A549 (cell line): Measurements from ENCODE around the gene CISH. TPM values are rescaled to one million over a fixed set of nuclear protein-coding genes. Genes with fewer than 3 reads are reported as not detected.

Experiments
- ATAC-seq, 2 experiments: fragments of 200-7000 bp in 1 of 2; fragments of >200 bp in 1 of 2; cut with Nextera tagmentation in 1 of 2; cut with Tn5 transposase in 1 of 2; 3 replicates each; pipeline versions ENCODE4 v1.8.0 to v1.9.1; 2018 to 2020; ENCODE audit warnings: mild to moderate bottlenecking in 1 of 2, moderate library complexity in 1 of 2
- CTCF ChIA-PET: fragments of 300-600 bp; sonication (Branson Sonifier 250); formaldehyde crosslinking; extraction: SDS; loops from one replicate; lab custom pipeline; 2021; ENCODE audit warnings: antibody characterized with exemption, inconsistent platforms; lab: Yijun Ruan, JAX
- POLR2A ChIA-PET: fragments of 350-600 bp; formaldehyde crosslinking; extraction: SDS; loops from one replicate; lab custom pipeline; 2021; ENCODE audit warnings: antibody characterized with exemption, inconsistent platforms; lab: Yijun Ruan, JAX
- DNase-seq, 2 experiments: peaks; one replicate each; pipeline versions ENCODE4 v3.0.0 to v3.0.0-alpha.2; 2011 to 2016; ENCODE audit warnings: low read depth in 1 of 2, low spot score in 1 of 2
- FAIRE-seq: peaks from 2 replicates; lab custom pipeline; 2011; peaks lifted over from hg19 to GRCh38; lab: Jason Lieb, UNC
- H3K27ac ChIP-seq, 2 experiments: fragments of >200 bp; sonication (Bioruptor Twin); formaldehyde crosslinking; 3 replicates each; pipeline ENCODE4 v1.5.1; 2016 to 2017
- H3K4me1 ChIP-seq: fragments of >200 bp; sonication (Bioruptor Twin); formaldehyde crosslinking; 3 replicates; pipeline ENCODE4 v1.6.1; 2016
- H3K4me2 ChIP-seq: fragments of >200 bp; sonication (Bioruptor Twin); formaldehyde crosslinking; 3 replicates; pipeline ENCODE4 v1.6.1; 2016
- H3K4me3 ChIP-seq: fragments of >200 bp; sonication (Bioruptor Twin); formaldehyde crosslinking; 3 replicates; pipeline ENCODE4 v1.5.1; 2016
- H3K9me3 ChIP-seq: fragments of >200 bp; sonication (Bioruptor Twin); formaldehyde crosslinking; 3 replicates; pipeline ENCODE4 v1.6.1; 2016
- CBX2 ChIP-seq: fragments of 200-600 bp; sonication (generic); IDR thresholded peaks from 2 replicates; pipeline ENCODE4 v1.6.1; 2016; ENCODE audit warnings: low read depth, mild to moderate bottlenecking, borderline replicate concordance
- CEBPB ChIP-seq, 2 experiments: fragments of >200 bp in 1 of 2; sonication (Bioruptor Twin) in 1 of 2; formaldehyde crosslinking in 1 of 2; IDR thresholded peaks; 2 replicates each; pipeline ENCODE4 v1.6.1; 2012 to 2016
- CHD2 ChIP-seq: fragments of 150-350 bp; IDR thresholded peaks from 2 replicates; pipeline ENCODE4 v1.6.1; 2014; ENCODE audit warnings: low read length; ENCODE audit not compliant: partially characterized antibody
- CHD4 ChIP-seq: fragments of 200-600 bp; sonication (generic); IDR thresholded peaks from 2 replicates; pipeline ENCODE4 v1.6.1; 2016; ENCODE audit warnings: antibody characterized with exemption, mild to moderate bottlenecking, borderline replicate concordance
- E2F6 ChIP-seq: IDR thresholded peaks from 2 replicates; pipeline ENCODE4 v1.6.1; 2012; ENCODE audit warnings: low read depth, borderline replicate concordance
- EHF ChIP-seq: fragments of 250-450 bp; sonication (Bioruptor Pico); IDR thresholded peaks from 2 replicates; pipeline ENCODE4 v1.5.0; 2020; ENCODE audit warnings: mild to moderate bottlenecking
- ESRRA ChIP-seq: fragments of 150-350 bp; IDR thresholded peaks from 2 replicates; pipeline ENCODE4 v1.6.1; 2014; ENCODE audit warnings: mild to moderate bottlenecking, low read length, borderline replicate concordance
- GATA3 ChIP-seq: IDR thresholded peaks from 2 replicates; pipeline ENCODE4 v1.6.1; 2012; ENCODE audit warnings: borderline replicate concordance
- HOXB5 ChIP-seq: fragments of 250-450 bp; sonication (Bioruptor Pico); IDR thresholded peaks from 2 replicates; pipeline ENCODE4 v1.5.0; 2020; ENCODE audit warnings: mild to moderate bottlenecking, moderate library complexity
- JUN ChIP-seq, 2 experiments: fragments of >200 bp; sonication (Bioruptor Twin); formaldehyde crosslinking; IDR thresholded peaks; 2 replicates in 1 of 2; 3 replicates in 1 of 2; pipeline ENCODE4 v1.6.1; 2016 to 2017
- JUNB ChIP-seq: fragments of >200 bp; sonication (Bioruptor Twin); formaldehyde crosslinking; IDR thresholded peaks from 2 replicates; pipeline ENCODE4 v1.6.1; 2016
- MAZ ChIP-seq: fragments of 150-350 bp; IDR thresholded peaks from 2 replicates; pipeline ENCODE4 v1.6.1; 2014; ENCODE audit warnings: antibody characterized with exemption, low read depth, low read length, borderline replicate concordance
- PBX3 ChIP-seq: IDR thresholded peaks from 2 replicates; pipeline ENCODE4 v1.6.1; 2012
- PHF8 ChIP-seq: fragments of 200-600 bp; sonication (generic); IDR thresholded peaks from 2 replicates; pipeline ENCODE4 v1.6.1; 2016; ENCODE audit warnings: low read depth, mild to moderate bottlenecking, antibody characterized with exemption, moderate library complexity, borderline replicate concordance
- POLR2A ChIP-seq: IDR thresholded peaks from 2 replicates; pipeline ENCODE4 v1.6.1; 2012; ENCODE audit warnings: mild to moderate bottlenecking, low read length
- RAD21 ChIP-seq, 2 experiments: fragments of >200 bp in 1 of 2; sonication (Bioruptor Twin) in 1 of 2; formaldehyde crosslinking in 1 of 2; IDR thresholded peaks in 1 of 2; conservative IDR thresholded peaks in 1 of 2; 2 replicates in 1 of 2; 3 replicates in 1 of 2; pipeline ENCODE4 v1.6.1; 2012 to 2018; ENCODE audit warnings: inconsistent platforms in 1 of 2
- RARB ChIP-seq: fragments of 250-450 bp; sonication (Bioruptor Pico); IDR thresholded peaks from 2 replicates; pipeline ENCODE4 v1.8.0; 2021; ENCODE audit warnings: mild to moderate bottlenecking, moderate library complexity
- RNF2 ChIP-seq: fragments of 200-600 bp; sonication (generic); IDR thresholded peaks from 2 replicates; pipeline ENCODE4 v1.6.1; 2016; ENCODE audit warnings: low read depth, mild to moderate bottlenecking, antibody characterized with exemption, moderate library complexity, borderline replicate concordance
- SREBF2 ChIP-seq: fragments of 450-650 bp; IDR thresholded peaks from 2 replicates; pipeline ENCODE4 v1.6.1; 2014; ENCODE audit warnings: mild to moderate bottlenecking, moderate library complexity
- WGBS: methylation state at CpG from one replicate; pipeline ENCODE4 v1.1.6; 2017; ENCODE audit errors: missing lambda C conversion rate; 5-methylcytosine and 5-hydroxymethylcytosine counted together
- polyA plus RNA-seq, 4 experiments: library from polyadenylated mRNA; depleted of rRNA in 3 of 4; stranded (reverse); fragments of >200 nt; fragmentation: RNase III in 1 of 4; extraction: RNeasy Plus Mini Kit Qiagen cat#74134 plus additional on column Dnase treatment in 1 of 4; gene quantifications; 2 replicates in 3 of 4; 3 replicates in 1 of 4; pipeline ENCODE4 v1.2.3, GENCODE V29; 2011 to 2017
- TF ChIP-seq, protein P1 (sequence below): fragments of 250-450 bp; sonication (Bioruptor Pico); IDR thresholded peaks from 2 replicates; pipeline ENCODE4 v1.5.0; 2020; ENCODE audit warnings: low read depth, mild to moderate bottlenecking, moderate library complexity
- TF ChIP-seq, protein P2 (sequence below): IDR thresholded peaks from 2 replicates; pipeline ENCODE4 v1.6.1; 2012

Gene CISH
- polyA plus RNA-seq, 2 of the 4 experiments (the other 2 are of a cell fraction), result 0.43 to 0.68 TPM

DNA sequence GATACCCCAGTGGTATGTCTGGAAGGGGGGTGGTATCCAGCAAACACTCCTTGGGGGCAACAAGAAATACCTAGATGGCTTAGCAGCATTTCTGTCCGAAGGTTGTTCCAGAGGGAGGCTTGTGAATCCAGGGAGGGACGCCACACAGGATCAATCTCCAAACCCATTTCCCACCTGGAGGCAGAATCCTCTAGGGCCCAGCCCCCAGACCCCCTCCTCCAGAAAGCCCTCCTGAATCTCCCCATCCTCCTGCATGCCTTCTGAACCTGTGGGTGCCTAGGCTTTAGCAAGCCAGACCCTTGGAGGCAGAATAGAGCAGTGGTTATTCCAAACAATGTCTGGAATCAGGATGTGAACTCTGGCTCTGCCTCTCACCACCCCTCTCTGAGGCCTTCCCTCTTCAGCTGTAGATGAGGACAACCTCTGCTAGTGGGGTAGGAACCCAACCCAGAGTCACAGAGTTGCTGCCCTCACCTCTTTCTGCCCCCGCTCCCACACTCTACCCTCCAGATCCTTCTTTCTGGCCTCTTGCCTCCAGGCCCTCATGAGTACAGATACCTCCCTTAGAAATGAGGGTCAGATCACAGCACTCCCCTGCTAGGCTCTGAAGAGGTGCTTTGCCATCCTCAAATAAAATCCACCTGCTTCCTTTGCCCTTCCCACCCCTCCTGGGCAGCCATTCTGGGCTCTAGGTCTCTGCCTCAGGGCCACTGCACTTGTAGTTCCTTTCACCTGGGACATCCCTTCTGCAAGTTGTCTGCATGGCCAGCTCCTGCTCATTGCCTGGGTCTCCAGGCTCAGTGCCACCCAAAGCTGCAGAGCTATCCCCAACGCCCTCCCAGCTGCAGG, 8.1 kb downstream of the CISH start:
- POLR2A ChIA-PET, result interaction anchor here (1.6 kb wide), 1 partner anchor 34 kb away, joined by 4 read pairs; the partner anchor contains the start of gene HEMK1
- H3K9me3 ChIP-seq, result no peaks in the 10 kb centered on the region
- no peak for ATAC-seq
- FAIRE-seq, result no peak
- TF ChIP-seq RARB, result no peak
- TF ChIP-seq CBX2, result no peak
- TF ChIP-seq, protein P1, sequence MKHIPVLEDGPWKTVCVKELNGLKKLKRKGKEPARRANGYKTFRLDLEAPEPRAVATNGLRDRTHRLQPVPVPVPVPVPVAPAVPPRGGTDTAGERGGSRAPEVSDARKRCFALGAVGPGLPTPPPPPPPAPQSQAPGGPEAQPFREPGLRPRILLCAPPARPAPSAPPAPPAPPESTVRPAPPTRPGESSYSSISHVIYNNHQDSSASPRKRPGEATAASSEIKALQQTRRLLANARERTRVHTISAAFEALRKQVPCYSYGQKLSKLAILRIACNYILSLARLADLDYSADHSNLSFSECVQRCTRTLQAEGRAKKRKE (CRISPR knock-in tag), result no peak
- no peak overlapping the region for H3K4me3 ChIP-seq
- 78% methylated on average over 4 of the region's 4 CpGs for WGBS
- H3K27ac ChIP-seq, result peak overlapping the region in 1 of 2 experiments; percentile 98; a peak in 4 of 6 replicates
- no peak for DNase-seq
- CTCF ChIA-PET, result interaction anchor here (9.1 to 18.5 kb wide), 2 partner anchors 10 to 30 kb away, joined by 107 to 375 read pairs; partner anchors contain the start of genes C3orf18, CISH and HEMK1
- no peak overlapping the region for H3K4me2 ChIP-seq
- H3K4me1 ChIP-seq, result peaks cover 48% of the 10 kb centered on the region

- Histone ChIP-seq H3K9me3 (no peaks in the 10 kb centered on the region), H3K4me2 (peak overlapping the region; percentile 91; the same call in 2 of the 3 replicates), H3K4me3 (no peak overlapping the region), H3K27ac (peak overlapping the region; percentile 97 to 98), H3K4me1 (peaks cover 48% of the 10 kb centered on the region)
- ChIA-PET POLR2A (interaction anchor here (1.6 to 1.8 kb wide), 2 partner anchors 9 to 34 kb away, joined by 4 read pairs; partner anchors contain the start of genes CISH and HEMK1), CTCF (interaction anchor here (0.6 to 18.5 kb wide), 5 partner anchors 11 to 48 kb away, joined by 3 to 375 read pairs (median 3); partner anchors contain the start of genes C3orf18, CISH and HEMK1)
- DNase-seq (no peak), FAIRE-seq (no peak), ATAC-seq (no peak)
- WGBS, result 84% methylated on average over 7 of the region's 9 CpGs
- TF ChIP-seq, protein P1 (CRISPR knock-in tag), result no peak
- TF ChIP-seq CHD2 (no peak), CHD4 (no peak), MAZ (no peak), RNF2 (no peak), JUNB (no peak), HOXB5 (CRISPR knock-in tag) (no peak)
Observed at GRCh38 chr3:50602595-50603191, 8.9 kb downstream of the CISH start.

GRCh38 chr3:50600841-50601591, 10.6 kb downstream of the CISH start:
- ChIA-PET POLR2A (interaction anchor here (0.7 to 1.8 kb wide), 4 partner anchors 11 to 32 kb away, joined by 3 to 8 read pairs (median 4); partner anchors contain the start of genes CISH and HEMK1), CTCF (interaction anchor here (1.0 to 18.5 kb wide), 6 partner anchors 10 to 58 kb away, joined by 3 to 375 read pairs (median 6); partner anchors contain the start of genes C3orf18, CISH and HEMK1)
- Histone ChIP-seq H3K4me2 (peak overlapping the region; percentile 91), H3K4me3 (peak overlapping the region; percentile 30; the same call in 2 of the 3 replicates), H3K4me1 (peaks cover 41% of the 10 kb centered on the region), H3K9me3 (no peaks in the 10 kb centered on the region), H3K27ac (peak overlapping the region; percentile 97 to 98)
- no peak for FAIRE-seq
- peak; percentile 85 to 91 for ATAC-seq
- peak in 1 of 2 experiments; percentile 45; a peak in 1 of 5 replicates for TF ChIP-seq JUN (IDR thresholded peaks at IDR 0.05)
- TF ChIP-seq SREBF2, result no peak
- TF ChIP-seq MAZ, result no peak
- TF ChIP-seq POLR2A, result no peak
- 0 out of 2 replicates have a peak, but pooled peaks have one; percentile 28 for TF ChIP-seq E2F6
- peak; percentile 67 to 84 for TF ChIP-seq CEBPB (IDR thresholded peaks at IDR 0.05)
- peak; percentile 29; the same call in 1 of the 2 replicates for TF ChIP-seq GATA3
- TF ChIP-seq CBX2, result no peak
- TF ChIP-seq PBX3, result no peak
- 0 out of 5 replicates have a peak, but pooled peaks of 1 of the 2 experiments have one; percentile 14 for TF ChIP-seq RAD21 (conservative IDR thresholded peaks at IDR 0.05 in 1 of 2, IDR thresholded peaks at IDR 0.05 in 1 of 2)
- no peak for TF ChIP-seq EHF (CRISPR knock-in tag)
- peak; percentile 76; the same call in 1 of the 2 replicates for TF ChIP-seq ESRRA
- TF ChIP-seq, protein P2, sequence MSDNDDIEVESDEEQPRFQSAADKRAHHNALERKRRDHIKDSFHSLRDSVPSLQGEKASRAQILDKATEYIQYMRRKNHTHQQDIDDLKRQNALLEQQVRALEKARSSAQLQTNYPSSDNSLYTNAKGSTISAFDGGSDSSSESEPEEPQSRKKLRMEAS, result peak; percentile 75
- TF ChIP-seq PHF8, result no peak
- peak; percentile 81 to 89 for DNase-seq
- 0% methylated on average over 10 of the region's 14 CpGs for WGBS
